BLaER1 treated with 17β-estradiol and CSF1 and Interleukin-3, amounts not matched to agents 10 nM and 100 nM (cell line): Measurements from ENCODE around the gene CKAP2L.

Experiments
- H3K27ac ChIP-seq, 11 experiments: shearing (Covaris generic); formaldehyde crosslinking; 2 replicates each; pipeline ENCODE4 v1.8.1; 2022
- H3K27me3 ChIP-seq, 11 experiments: shearing (Covaris generic); formaldehyde crosslinking; 2 replicates each; pipeline ENCODE4 v1.8.1; 2022
- H3K36me3 ChIP-seq, 11 experiments: shearing (Covaris generic); formaldehyde crosslinking; 2 replicates each; pipeline ENCODE4 v1.8.1; 2022
- H3K4me1 ChIP-seq, 10 experiments: shearing (Covaris generic); formaldehyde crosslinking; 2 replicates each; pipeline ENCODE4 v1.8.1; 2022
- H3K4me2 ChIP-seq, 11 experiments: shearing (Covaris generic); formaldehyde crosslinking; 2 replicates each; pipeline ENCODE4 v1.8.1; 2022
- H3K4me3 ChIP-seq, 10 experiments: shearing (Covaris generic); formaldehyde crosslinking; 2 replicates each; pipeline ENCODE4 v1.8.1; 2022
- H3K9ac ChIP-seq, 11 experiments: shearing (Covaris generic); formaldehyde crosslinking; 2 replicates each; pipeline ENCODE4 v1.8.1; 2022
- H3K9me3 ChIP-seq, 11 experiments: shearing (Covaris generic); formaldehyde crosslinking; replicated peaks in 1 of 11; 2 replicates each; pipeline ENCODE4 v1.8.1; 2022
- H4K20me1 ChIP-seq, 11 experiments: shearing (Covaris generic); formaldehyde crosslinking; 2 replicates each; pipeline ENCODE4 v1.8.1; 2022
- Cebpa-rat ChIP-seq, 11 experiments: shearing (Covaris generic); IDR thresholded peaks; 2 replicates each; pipeline ENCODE4 v1.8.1; 2022

The CKAP2L gene

DNA sequence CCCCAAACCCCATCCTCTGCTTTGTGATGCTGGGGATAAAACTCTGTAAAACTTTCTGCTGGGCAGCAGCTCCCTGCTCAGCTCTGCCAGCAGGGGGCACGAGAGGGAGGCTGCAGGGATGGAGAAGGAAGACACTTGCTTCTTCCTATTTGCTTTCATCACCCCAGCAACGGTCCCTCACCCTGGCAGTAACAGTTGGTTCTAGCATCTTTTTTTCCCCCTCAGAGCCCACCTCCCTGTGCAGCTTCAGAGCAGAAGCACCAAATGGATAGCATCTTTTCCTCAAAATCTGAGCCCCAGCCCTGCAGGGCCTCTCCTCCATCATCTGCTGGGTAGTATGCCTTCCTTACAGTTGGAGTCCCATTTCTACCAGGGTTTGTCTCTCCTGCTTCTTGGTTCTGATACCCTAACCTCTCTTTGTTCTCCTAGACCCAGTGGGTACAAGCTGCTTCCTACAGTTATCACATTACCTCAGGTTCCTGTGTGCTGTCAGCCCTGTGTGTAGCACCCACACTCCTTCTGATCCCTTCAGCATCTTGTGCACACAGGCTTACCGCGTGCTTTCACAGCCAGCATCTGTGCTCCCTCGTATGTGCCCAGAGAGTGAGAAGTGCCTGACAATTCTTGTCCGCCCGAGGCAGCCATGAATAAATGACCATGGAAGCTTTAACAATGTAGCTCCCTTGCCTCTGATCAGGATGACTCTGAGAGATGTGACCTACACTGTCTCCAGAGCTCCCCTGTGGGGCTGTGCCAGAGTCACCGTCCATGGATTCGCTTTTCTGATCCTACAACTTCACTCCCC is 14.5 kb downstream of the CKAP2L start:
- H4K20me1 ChIP-seq, result peaks cover 0 to 10% (median 0%) of the 10 kb centered on the region in 11 experiments; a peak in 5 of 22 replicates
- H3K4me2 ChIP-seq, result peak overlapping the region; percentile 20 to 65 (median 43); a peak in 21 of 22 replicates
- H3K4me3 ChIP-seq, result no peak overlapping the region
- H3K4me1 ChIP-seq, result peaks cover 8 to 49% (median 16%) of the 10 kb centered on the region in 10 experiments
- H3K9me3 ChIP-seq, result no peaks in the 10 kb centered on the region
- H3K36me3 ChIP-seq, result peaks cover 0 to 96% (median 85%) of the 10 kb centered on the region in 11 experiments; a peak in 19 of 22 replicates
- peak overlapping the region in 8 of 11 experiments; percentile 5 to 53 (median 20); a peak in 8 of 22 replicates for H3K9ac ChIP-seq
- H3K27me3 ChIP-seq, result no peaks in the 10 kb centered on the region
- TF ChIP-seq Cebpa-rat (IDR thresholded peaks at IDR 0.05), result no peak
- peak overlapping the region in 10 of 11 experiments; percentile 29 to 73 (median 63); a peak in 19 of 22 replicates for H3K27ac ChIP-seq

DNA sequence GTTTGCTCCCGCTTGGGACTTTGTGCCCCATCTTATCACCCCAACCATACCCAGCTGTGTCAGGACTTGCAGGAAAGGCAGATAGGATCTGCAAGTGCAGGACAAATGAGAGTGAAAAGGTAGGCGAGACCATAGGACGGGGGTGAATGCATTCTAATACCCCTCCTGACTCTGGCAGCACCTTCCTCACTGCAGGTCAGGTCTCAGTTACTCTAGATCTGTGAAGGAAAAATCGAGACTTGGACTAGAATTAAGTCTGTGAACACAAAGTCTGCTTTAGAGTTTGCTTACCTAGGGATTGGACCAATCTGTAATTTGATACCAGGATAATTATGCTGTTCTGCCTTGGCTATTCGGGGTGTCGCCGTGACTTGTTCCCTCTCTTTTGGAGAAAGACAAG is 23.9 kb downstream of the CKAP2L start:
- peaks cover 20 to 92% (median 91%) of the 10 kb centered on the region in 11 experiments for H3K36me3 ChIP-seq
- no peaks in the 10 kb centered on the region; a peak in 1 of 20 replicates for H3K4me1 ChIP-seq

DNA sequence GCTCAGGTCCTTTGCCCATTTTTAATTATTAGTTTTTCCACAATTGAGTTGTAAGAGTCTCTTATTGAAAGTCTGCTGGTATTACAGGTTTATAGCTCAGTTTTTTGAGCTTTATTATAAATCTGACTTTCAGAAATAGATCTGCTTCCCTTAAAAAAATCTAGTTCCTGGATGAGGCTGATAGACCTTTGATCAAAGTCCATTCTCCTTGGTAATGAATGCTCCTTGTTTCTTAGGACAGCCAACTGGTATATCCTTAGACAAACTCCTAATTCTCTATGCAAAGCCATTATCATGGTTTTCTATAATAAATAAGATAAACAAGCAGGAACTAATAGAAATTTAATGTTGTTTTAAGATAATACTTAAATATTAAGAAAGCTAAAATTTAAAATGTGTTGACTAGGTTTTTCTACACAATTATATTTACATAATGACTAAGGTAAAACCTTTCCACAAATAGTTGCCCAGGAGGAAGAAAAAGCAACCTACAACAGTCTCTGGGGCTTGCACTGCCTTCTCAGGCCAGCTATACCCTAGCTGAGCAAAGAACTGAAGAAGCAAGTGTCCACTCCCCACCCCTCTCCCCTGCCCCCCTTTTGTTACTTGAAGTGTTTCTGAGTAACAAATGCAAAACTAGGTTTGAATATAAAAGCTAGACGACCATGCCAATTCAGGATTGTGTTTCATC is 26.7 kb downstream of the CKAP2L start:
- Histone ChIP-seq H3K27me3 (no peaks in the 10 kb centered on the region), H3K4me3 (no peak overlapping the region), H3K9ac (no peak overlapping the region), H3K4me2 (no peak overlapping the region), H3K27ac (no peak overlapping the region), H3K4me1 (no peaks in the 10 kb centered on the region; a peak in 1 of 20 replicates), H3K36me3 (peaks cover 15 to 65% (median 63%) of the 10 kb centered on the region in 11 experiments), H3K9me3 (no peaks in the 10 kb centered on the region), H4K20me1 (no peaks in the 10 kb centered on the region; a peak in 1 of 22 replicates)
- TF ChIP-seq Cebpa-rat (IDR thresholded peaks at IDR 0.05), result no peak

More for the DNA sequence above, 23.9 kb downstream of the CKAP2L start:
- Histone ChIP-seq H3K9ac (no peak overlapping the region), H4K20me1 (no peaks in the 10 kb centered on the region; a peak in 1 of 22 replicates), H3K27me3 (no peaks in the 10 kb centered on the region), H3K4me3 (no peak overlapping the region), H3K9me3 (no peaks in the 10 kb centered on the region), H3K27ac (no peak overlapping the region), H3K4me2 (no peak overlapping the region)
- no peak for TF ChIP-seq Cebpa-rat (IDR thresholded peaks at IDR 0.05)

DNA sequence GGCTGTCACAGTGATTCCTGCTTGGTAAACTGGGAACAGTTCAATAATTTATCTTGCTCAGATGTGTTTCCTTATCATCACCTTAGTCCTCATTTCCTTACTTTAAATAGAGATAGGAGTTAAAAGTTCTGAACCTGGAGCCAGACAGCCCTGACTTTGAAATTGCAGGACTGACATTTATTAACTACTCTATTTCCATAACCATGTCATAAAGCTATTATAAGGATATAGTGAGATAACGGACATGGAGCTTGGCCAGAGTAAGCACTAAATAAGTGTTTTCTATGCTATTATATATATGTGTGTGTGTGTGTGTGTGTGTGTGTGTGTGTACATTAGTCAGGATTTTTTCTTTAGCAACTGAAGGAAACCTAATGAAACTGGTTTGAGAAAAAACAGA is 30.5 kb downstream of the CKAP2L start:
- Histone ChIP-seq H3K27me3 (no peaks in the 10 kb centered on the region), H3K9ac (no peak overlapping the region), H3K4me2 (no peak overlapping the region), H3K9me3 (no peaks in the 10 kb centered on the region), H3K27ac (no peak overlapping the region), H4K20me1 (no peaks in the 10 kb centered on the region), H3K36me3 (peaks cover 0 to 26% (median 25%) of the 10 kb centered on the region in 11 experiments; a peak in 19 of 22 replicates), H3K4me1 (peaks cover 9 to 18% (median 16%) of the 10 kb centered on the region in 10 experiments), H3K4me3 (no peak overlapping the region)
- TF ChIP-seq Cebpa-rat (IDR thresholded peaks at IDR 0.05), result no peak

DNA sequence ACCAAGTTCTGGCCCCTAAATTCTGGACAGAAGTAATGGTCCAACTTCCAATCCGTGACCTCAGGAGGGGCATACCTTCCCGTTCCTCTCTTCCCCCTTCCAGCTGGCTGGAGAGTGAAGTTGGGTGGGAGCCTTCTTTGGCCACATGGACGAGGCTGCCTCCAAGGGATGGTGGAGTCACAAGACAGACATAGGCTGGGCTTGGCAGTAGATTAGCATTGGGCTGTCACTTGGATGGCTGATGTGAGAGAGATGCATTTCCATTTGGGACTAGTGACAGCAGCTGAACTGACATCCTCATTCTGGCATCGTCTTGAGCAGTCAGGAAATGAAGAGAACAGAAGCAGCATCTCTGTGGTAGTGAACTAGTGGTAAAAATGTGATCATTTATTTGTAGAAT is 31.0 kb downstream of the CKAP2L start:
- Histone ChIP-seq H4K20me1 (no peaks in the 10 kb centered on the region), H3K9me3 (no peaks in the 10 kb centered on the region), H3K4me2 (no peak overlapping the region), H3K27ac (no peak overlapping the region), H3K4me3 (no peak overlapping the region), H3K4me1 (peaks cover 13 to 22% (median 20%) of the 10 kb centered on the region in 10 experiments), H3K36me3 (peaks cover 0 to 22% (median 21%) of the 10 kb centered on the region in 11 experiments; a peak in 18 of 22 replicates), H3K9ac (no peak overlapping the region), H3K27me3 (no peaks in the 10 kb centered on the region)
- TF ChIP-seq Cebpa-rat (IDR thresholded peaks at IDR 0.05), result no peak

DNA sequence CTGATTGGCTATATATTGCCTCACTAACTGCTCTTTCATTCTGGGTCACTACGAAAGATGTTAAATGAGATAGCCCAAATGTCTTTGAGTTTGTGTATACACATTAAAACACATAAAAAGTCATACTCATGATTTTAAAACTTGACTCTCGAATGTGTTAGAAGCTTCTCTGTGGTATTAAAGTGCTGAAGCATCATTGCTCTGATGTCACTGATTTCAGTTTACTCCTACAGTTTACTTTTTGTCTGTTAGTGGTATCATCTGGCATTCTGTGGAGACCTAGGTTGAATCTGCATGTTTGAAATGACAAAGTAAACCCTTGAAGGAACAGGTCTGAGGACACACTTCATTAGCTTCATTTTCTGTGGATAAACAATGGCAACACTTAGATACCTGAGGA is 32.9 kb downstream of the CKAP2L start:
- no peaks in the 10 kb centered on the region for H4K20me1 ChIP-seq
- peaks cover 20 to 42% (median 38%) of the 10 kb centered on the region in 10 experiments for H3K4me1 ChIP-seq
- no peak overlapping the region for H3K27ac ChIP-seq
- TF ChIP-seq Cebpa-rat (IDR thresholded peaks at IDR 0.05), result no peak
- no peaks in the 10 kb centered on the region for H3K27me3 ChIP-seq
- H3K9ac ChIP-seq, result no peak overlapping the region
- H3K4me3 ChIP-seq, result no peak overlapping the region
- no peak overlapping the region for H3K4me2 ChIP-seq
- no peaks in the 10 kb centered on the region for H3K9me3 ChIP-seq
- peaks cover 0 to 3% (median 1%) of the 10 kb centered on the region in 11 experiments; a peak in 10 of 22 replicates for H3K36me3 ChIP-seq

DNA sequence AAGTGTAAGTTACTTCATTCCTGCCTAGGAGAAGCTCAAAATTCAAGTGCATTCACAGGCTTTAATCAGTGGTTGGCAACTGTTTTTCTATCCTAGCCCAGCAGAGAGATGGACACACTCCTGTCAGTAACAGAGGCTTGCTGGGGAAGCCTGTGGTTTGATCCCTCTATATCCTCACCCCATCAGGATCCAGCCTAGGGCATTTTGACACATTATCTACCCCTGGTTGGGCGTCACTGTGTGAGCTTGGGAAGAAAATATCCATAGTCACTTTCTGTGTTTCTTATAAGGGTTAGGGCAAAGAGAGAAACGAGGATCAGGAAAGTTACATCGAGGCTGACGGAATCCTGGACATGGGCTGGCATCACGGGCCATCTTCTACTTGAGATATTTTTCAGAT is 33.6 kb downstream of the CKAP2L start:
- Histone ChIP-seq H3K36me3 (no peaks in the 10 kb centered on the region; a peak in 1 of 22 replicates), H3K9me3 (no peaks in the 10 kb centered on the region), H4K20me1 (no peaks in the 10 kb centered on the region), H3K27me3 (no peaks in the 10 kb centered on the region), H3K9ac (no peak overlapping the region), H3K4me2 (no peak overlapping the region), H3K4me3 (no peak overlapping the region), H3K27ac (no peak overlapping the region), H3K4me1 (peaks cover 26 to 49% (median 44%) of the 10 kb centered on the region in 10 experiments)
- no peak for TF ChIP-seq Cebpa-rat (IDR thresholded peaks at IDR 0.05)

DNA sequence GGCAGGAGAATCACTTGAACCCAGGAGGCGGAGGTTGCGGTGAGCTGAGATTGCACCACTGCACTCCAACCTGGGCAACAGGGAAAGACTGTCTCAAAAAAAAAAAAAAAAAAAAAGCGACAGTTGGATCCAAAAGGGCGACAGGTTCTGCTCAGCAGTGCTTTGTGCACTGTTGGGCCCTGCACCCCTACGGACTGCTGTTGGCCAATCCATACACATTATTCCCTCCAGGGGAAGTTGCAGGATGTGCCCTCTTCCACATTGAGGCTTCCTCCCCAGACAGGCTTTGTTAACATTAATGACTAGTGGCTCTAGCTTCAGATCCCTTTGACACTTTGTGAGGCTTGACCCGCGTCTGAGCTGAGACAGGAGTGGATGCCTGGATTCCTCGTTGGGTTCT is 34.2 kb downstream of the CKAP2L start:
- Histone ChIP-seq H3K4me2 (peak overlapping the region in 6 of 11 experiments; percentile 3 to 66 (median 53); a peak in 4 of 22 replicates), H3K36me3 (no peaks in the 10 kb centered on the region), H3K27me3 (no peaks in the 10 kb centered on the region), H4K20me1 (no peaks in the 10 kb centered on the region), H3K27ac (no peak overlapping the region), H3K4me3 (no peak overlapping the region), H3K9me3 (no peaks in the 10 kb centered on the region), H3K4me1 (peaks cover 26 to 54% (median 46%) of the 10 kb centered on the region in 10 experiments), H3K9ac (no peak overlapping the region)
- no peak for TF ChIP-seq Cebpa-rat (IDR thresholded peaks at IDR 0.05)
